HG02678 (cell line): ENCODE measurements around the gene ROBO1.
"Not testable (repeated sequence)": the region's sequence is repeated elsewhere in the genome, so short reads cannot be mapped to it uniquely, and the experiment has no call there.

Experiments used
- ATAC-seq: cut with Tn5 transposase; IDR thresholded peaks from one replicate; pipeline ENCODE4 v1.9.1; 2021; ENCODE audit warnings: mild to moderate bottlenecking, moderate library complexity; ENCODE audit not compliant: unreplicated experiment

Gene ROBO1

DNA sequence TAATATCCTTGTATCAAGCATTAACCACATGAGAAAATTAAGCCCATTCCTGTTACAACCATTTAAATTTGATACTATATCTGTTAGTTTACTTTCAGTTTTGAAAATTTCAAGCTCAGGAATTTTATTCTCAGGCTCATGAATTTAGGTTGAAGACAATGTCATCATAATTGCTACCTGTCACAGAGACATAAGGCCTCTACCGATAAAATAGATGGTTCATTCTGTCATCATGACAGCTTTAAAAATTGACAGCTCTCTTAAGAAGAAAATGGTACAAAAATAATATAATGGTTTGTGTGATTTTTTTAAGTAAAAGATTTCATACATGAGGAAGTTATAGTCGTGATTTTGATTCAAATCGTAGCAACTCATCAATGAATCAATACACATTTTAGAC is 1003.2 kb downstream of the ROBO1 start:
- no peak for ATAC-seq

- no peak for ATAC-seq
Observed at GRCh38 chr3:78762121-78762520, 1005.7 kb downstream of the ROBO1 start.

GRCh38 chr3:78761126-78761525 is 1006.7 kb downstream of the ROBO1 start:
- no peak for ATAC-seq

GRCh38 chr3:78757731-78758130 is 1010.1 kb downstream of the ROBO1 start:
- ATAC-seq, result no peak

DNA sequence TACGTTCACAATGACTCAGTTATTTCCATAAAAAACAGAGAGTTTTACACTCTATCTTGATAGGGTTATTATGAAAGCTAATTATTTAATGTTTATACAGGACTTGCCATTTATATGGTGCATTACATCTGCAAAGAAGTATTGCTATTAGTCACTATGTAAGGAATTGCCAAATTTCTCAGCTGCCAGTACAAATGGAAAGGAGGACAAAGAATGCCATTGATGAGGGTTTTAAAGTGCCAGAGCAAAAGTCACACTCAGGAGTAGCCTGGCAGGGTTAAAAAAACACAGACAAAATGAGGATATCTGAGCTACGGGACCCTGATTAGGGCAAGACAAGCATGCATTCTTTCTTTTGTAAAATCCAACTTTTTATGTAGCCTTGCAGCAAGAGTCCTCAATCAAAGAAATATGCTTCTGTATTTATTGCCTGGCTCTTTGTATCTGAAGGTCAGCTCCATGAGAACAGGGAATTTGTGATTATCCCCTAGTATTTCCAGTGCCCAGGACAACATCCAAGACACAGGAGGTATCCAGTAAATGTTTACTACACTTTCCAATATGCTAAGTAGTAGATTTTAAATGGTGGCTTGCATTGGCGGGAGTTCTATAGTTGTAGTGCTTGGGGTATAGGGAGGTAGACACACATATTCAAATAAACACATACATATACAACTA is 1013.6 kb downstream of the ROBO1 start:
- ATAC-seq, result no peak

- no peak for ATAC-seq
Observed at GRCh38 chr3:78751266-78751665, 1016.5 kb downstream of the ROBO1 start.

DNA sequence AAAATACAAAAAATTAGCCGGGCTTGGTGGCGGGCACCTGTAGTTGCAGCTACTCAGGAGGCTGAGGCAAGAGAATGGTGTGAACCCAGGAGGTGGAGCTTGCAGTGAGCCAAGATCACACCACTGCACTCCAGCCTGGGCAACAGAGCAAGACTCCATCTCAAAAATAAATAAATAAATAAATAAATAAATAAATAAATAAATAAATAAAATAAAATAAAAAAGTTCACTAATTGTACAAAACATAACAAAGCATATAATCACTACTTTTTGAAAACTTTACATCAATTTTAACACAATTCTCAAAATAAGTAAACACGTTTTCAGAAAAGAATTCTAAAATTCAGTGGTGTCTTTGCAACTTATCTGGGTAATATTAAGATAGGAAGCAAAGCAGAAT is 1017.5 kb downstream of the ROBO1 start:
- ATAC-seq, result not testable (repeated sequence)

- no peak for ATAC-seq
Observed at GRCh38 chr3:78749056-78749455, 1018.7 kb downstream of the ROBO1 start.

DNA sequence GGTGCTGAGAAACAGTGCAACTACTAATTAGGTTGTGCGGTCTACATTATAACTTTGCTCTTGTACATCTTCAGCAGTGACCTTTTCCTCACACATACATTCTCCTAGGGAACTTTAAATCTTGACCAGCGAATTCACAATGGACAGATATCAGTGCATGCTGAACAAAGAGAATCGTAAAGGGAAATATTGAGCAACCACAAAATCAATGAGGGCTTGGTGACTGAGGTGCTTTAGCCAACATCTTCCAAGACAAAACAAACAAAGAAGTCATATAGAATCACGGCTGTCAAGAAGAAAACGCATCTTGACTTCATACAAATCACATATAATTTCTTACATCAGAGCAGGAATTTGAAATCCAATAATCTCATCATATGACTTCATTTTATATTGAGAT is 1022.0 kb downstream of the ROBO1 start:
- no peak for ATAC-seq

DNA sequence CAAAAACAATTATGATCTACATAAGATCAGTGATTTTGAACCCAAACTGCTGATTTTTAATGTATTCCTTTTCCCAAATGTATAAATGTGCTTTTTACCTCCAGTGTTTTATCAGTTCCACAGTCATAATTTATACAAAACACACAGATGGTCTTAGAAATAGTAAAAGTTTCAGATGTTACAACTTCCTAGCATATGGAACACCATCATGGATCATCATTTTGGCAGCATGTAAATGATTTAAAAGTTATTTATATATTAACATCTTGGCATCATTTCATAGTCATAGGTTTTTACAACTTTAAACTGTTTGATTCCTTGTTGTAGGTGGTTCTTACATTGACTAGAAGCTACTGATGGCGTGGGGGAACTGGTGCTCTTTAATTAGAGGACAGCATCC is 1025.3 kb downstream of the ROBO1 start:
- no peak for ATAC-seq

- no peak for ATAC-seq
Observed at GRCh38 chr3:78742041-78742440, 1025.8 kb downstream of the ROBO1 start.

GRCh38 chr3:78741066-78741645 is 1026.6 kb downstream of the ROBO1 start:
- no peak for ATAC-seq

DNA sequence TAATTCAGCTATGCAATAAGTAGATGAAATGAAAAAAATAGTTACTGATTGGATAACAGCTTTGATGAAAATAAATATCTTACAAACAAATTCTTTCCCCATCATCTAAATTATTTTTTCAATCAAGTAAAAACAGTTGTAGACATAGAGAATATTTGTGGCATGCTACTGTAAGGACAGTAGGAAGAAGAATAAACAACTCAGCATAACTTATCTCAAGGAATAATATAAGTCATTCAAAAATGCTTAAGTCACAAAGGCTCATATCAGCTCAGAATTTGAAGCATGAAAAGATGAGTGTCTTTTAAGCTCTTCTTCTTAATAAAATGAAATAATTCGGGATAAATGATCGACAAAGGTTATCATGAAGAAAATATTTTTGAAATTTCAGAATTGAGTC is 1029.0 kb downstream of the ROBO1 start:
- no peak for ATAC-seq

DNA sequence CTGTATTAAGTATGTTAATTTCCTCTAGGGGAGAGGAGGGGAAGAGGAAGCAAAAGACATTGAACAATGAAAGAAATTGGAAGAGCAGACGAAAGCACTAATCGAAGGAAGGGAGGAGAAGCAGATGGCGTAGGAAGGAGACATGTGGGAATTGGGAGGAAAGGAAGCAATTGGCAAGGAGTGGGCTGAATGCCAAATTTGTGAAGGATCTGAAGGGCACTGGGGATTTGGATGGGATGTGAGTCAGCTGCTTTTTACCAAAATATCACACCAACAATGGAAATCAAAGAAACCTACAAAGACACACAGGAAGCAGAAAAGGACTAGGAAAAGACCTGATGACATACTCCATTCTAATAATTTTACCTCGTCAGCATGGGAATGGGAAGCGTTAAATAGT is 1029.8 kb downstream of the ROBO1 start:
- no peak for ATAC-seq

DNA sequence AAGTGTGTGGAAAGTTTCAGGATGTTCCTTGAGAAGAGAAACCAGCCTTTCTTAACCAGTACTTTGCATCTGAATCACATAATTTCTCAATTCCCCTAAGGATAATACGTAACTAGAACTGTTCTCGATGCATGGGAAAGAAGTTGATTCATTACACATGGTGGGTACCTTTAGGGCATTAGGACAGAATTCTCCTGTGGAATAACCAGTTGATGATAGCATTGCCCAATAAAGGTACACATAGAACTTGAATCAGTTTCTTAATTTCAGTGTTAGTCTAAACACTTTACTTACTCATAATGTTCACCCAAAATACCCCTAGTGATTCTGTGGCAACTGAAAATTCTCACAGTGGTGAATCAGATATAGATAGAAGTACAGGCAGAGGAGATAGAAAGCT is 1030.9 kb downstream of the ROBO1 start:
- no peak for ATAC-seq

DNA sequence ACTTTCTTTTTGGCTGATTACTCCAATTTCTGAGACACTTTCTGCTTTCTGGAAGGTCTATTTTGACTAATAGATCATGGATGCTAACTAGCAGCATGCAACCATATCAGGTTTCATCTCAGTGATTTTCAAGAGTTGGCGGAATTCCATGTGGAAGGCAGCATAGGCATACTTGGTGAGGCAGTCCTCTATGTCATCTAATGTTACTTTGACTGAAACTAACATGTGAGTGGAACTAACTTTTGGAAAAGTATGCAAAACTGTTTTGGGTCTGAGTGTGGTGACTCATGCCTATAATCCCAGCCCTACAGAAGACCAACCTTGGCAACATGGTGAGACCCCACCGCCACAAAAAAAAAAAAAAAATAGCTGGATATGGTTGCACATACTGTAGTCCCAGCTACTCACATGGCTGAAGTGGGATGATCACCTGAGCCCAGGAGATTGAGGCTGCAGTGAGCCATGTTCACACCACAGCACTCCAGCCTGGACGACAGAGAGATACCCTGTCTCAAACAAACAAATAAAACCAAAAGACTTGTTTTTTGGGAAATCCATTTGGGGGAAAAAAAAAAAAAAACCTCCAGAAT is 1033.7 kb downstream of the ROBO1 start:
- no peak for ATAC-seq

GRCh38 chr3:78732893-78733292 is 1034.9 kb downstream of the ROBO1 start:
- no peak for ATAC-seq

DNA sequence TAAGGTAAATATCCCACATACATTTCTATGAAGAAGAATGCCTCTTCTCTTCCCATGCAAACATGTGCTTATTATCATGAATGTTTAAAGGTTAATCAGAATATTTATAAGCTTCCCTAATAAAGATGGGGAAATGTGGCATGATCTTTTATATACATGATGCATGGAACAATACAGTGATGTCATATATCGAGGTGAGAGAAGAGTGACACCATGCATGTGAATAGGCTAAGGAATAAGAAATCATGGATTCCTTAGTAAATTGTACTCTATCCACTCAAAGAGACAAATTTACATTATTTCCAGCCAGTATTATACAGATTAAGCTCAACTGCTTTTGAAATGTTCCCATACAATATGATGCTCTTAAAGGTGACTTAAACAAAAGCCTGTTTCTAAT is 1035.3 kb downstream of the ROBO1 start:
- ATAC-seq, result no peak

DNA sequence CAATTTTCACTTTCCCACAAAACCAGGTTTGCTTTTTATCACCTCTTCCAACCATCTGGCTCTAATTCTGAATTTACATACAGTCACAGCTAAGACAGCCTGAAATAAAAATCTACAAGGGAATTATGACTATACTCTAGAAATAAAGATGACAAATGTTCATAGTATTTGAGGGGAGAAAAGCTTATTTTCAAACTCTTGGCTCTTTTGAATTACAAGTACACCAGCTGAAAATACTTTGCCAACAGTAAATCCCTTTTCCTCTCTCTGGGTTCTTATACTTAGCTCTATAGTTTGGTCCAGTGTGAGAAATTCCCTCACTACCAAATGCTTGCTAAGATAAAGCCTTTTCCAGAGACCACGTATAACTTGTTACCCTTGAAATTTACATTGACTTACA is 1037.9 kb downstream of the ROBO1 start:
- no peak for ATAC-seq

DNA sequence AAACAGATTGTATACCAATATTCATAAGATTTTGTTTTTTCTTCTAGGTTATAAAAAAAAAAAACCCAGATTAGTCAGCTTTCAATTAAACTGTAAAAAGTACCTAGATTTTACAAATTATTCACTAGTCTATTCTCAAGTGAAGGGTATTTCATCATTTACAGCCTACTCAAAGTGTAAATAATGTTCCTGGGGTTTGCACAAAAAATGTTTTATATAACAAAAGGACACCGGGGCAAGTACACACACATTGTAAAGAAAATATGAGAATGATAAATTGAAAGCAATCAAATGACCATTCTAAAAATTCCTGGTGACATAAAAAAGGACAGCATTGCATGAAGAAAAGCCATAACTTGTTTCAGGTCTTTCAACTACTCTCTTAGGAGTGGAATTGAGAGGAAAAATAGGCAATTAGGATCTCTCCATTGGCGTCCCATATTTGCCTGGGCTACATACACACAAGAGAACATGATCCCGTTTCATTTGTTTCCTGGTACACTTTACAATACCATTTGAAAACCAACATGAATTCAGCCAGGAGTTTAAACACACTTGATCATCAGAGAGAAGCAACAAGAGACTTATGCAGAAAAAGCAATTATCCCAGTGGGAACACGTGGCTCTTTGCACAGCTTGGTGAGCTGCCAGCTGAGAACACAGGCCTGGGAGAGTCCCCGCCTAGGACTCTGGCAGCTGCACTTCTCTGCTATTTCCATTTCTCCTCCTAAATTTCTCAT is 1039.2 kb downstream of the ROBO1 start:
- no peak for ATAC-seq

GRCh38 chr3:78726545-78726944 is 1041.3 kb downstream of the ROBO1 start:
- no peak for ATAC-seq

- no peak for ATAC-seq
Observed at GRCh38 chr3:78725703-78726246, 1042.0 kb downstream of the ROBO1 start.
